Measurements from ENCODE around the gene NRXN2.

Gene NRXN2

GRCh38 chr11:64585150-64585549 is 137.8 kb downstream of the NRXN2 start:
- DNase-seq: no peak

- no peak for DNase-seq
These were observed 139.4 kb downstream of the NRXN2 start for GRCh38 chr11:64583296-64584262.

DNA sequence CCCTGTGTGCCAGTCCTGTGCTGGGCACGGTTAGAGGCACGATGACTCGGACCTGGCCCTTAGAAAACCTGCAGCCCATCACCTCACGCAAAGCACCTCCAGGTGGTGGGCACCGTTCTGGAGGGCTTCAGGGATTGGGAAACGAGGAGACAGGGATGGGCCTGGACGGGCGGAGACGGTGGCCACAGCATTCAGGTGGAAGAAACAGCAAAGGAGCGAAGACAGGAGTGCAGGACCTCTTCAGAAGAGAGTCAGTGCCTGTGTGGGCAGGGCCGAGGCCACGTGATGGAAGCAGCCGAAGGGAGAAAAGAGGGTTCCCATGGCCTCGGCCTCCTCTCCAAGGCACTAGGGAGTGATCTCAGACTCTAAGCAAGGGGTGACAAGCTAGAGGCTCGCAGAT is 140.1 kb downstream of the NRXN2 start:
- DNase-seq: no peak

DNA sequence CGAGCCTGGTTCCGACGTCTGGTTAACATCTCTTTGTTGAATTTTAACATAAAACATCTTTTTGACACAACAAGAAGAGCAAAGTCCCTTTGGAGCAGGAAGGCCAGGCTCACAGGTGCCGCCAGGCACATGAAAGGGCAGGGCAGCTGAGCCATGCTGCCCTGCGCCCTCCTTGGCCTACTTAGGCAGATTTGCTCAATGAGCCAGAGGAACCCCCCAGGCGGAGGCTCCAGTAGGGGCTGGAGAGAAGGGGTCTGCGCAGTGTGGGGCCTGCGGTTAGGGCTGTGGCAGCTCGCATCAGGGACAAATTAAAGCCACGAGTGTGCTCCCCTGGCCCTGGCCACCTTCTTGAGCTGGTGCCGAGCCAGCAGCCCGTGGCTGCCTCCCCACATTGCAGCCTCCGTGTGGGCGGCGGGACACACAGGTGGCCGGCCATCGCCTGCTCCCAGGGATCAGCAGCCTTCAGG is 141.9 kb downstream of the NRXN2 start:
- no peak for DNase-seq

DNA sequence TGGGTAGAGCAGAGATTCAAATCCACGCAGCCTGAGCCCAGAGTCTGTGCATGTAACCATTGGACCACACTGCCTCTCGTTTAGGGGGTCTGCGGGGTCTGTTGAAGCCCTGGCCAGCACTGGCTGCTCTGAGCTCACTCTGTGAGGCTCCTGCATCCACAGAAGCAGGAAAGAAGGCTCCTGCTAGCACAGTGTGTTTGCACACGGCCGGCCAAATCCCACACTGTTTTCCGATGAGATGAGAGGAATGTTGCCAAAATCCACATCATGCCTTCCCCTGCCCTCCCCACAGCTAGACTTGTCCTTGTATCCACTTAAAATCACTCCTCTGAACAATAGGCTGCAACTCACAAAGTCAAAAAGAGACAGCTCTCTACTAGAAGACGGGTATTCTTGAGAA is 142.6 kb downstream of the NRXN2 start:
- DNase-seq: no peak

GRCh38 chr11:64577202-64577601 is 145.8 kb downstream of the NRXN2 start:
- no peak for DNase-seq

DNA sequence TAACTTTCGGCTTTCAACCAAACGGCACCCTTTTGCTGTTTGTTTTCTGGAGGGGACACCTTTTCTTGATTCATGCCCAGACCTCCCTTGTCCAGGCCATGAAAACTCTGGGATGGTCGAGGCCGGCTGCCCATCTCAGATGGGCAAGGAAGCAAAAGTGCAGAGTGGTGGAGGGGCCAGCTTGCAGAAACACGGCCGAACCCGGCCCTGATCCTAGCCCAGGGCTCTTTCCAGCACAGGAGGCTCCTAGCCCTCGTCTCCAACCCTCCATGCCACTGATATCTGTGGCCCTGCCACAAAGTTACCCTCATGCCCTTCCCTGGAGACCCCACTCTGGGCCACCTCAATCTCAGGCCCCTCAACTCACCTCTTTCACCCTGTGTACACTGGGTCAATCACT is 150.9 kb downstream of the NRXN2 start:
- DNase-seq: no peak

- DNase-seq: peak; percentile 15
These were observed 151.4 kb downstream of the NRXN2 start for GRCh38 chr11:64571410-64572091.

DNA sequence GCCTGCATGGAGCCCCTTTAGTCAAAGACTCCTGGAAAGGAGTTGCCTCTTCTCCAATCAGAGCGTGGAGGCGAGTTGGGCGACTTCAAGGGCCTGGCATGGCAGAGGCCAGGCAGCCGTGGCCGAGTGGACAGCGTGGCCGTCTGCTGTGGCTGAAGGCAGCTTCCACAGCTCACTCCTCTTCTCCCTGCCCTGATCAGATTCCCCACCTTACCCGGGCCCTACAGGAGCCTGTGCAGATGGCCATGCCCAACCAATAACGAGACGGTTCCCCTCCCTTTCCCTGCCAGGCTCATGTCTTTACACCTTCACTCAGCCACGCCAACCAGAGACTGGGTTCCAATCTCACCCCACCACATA is 152.0 kb downstream of the NRXN2 start:
- no peak for DNase-seq

- no peak for DNase-seq
These were observed 152.7 kb downstream of the NRXN2 start for GRCh38 chr11:64570341-64570740.

DNA sequence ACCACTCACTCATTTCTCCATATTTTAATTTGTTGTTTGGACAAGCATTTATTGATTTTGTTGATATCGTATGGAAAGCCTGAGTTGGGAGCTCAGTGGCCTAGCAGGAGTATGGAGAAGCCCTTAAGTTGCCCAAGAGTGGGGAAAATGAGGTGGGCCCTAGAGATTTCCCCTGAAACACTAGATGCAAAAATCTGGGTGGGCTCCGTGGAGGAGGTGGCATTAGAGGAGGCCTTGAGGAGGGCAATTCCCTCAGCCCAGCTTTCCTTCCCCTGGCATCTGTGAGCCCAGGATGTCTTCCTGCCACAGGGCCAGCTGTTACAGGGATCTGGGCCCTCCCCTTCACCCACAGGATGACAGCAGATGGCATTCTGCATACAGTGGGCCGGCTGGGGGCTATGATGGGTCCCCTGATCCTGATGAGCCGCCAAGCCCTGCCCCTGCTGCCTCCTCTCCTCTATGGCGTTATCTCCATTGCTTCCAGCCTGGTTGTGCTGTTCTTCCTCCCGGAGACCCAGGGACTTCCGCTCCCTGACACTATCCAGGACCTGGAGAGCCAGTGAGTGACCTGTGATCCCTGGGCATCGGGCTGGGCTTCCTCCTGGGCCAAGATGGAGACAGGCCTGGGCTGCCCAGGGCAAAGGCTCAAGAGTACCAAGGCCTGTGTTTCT is 153.6 kb downstream of the NRXN2 start:
- DNase-seq: no peak

GRCh38 chr11:64568584-64569140 is 154.3 kb downstream of the NRXN2 start:
- no peak for DNase-seq

- DNase-seq: no peak
These were observed 154.9 kb downstream of the NRXN2 start for GRCh38 chr11:64568041-64568571.

GRCh38 chr11:64566915-64567891 is 155.8 kb downstream of the NRXN2 start:
- no peak for DNase-seq

DNA sequence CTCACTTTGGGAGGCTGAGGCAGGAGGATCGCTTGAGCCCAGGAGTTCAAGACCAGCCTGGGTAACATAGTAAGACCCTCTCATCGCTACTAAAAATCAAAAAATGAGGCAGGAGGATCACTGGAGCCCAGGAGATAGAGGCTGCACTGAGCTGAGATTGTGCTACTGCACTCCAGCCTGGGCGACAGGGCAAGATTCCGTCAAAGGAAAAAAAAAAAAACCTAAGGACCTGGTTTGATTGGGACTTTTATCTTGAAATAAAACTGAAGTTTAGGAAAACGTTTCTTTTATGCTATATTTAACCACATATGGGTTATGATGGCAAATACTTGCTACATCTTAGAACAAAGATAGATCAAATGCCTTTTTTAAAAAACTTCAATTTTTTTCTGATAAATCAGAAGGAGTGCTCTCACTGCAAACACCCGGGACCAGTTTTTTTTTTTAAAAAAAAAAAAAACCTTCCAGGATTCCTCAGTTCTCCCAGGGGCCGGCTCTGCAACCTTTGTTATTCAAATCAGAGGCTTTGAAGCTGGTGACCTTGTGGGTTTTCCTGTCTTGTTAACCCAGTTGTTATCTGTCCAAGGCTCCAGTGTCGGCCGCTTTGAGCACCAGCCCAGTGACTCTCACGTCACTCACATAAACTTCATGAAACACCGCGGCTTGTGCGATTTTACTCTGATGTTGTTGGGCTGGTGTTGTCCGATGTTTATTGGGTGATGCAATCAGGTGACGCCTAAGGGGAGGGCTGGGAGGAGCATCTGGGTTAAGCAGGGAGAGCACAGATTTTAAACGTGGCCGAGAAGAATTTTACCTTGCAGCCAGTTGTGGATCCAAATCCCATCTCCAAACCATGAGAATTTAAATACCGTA is 156.7 kb downstream of the NRXN2 start:
- DNase-seq: peak; percentile 79

GRCh38 chr11:64564947-64565889 is 157.8 kb downstream of the NRXN2 start:
- DNase-seq: no peak

DNA sequence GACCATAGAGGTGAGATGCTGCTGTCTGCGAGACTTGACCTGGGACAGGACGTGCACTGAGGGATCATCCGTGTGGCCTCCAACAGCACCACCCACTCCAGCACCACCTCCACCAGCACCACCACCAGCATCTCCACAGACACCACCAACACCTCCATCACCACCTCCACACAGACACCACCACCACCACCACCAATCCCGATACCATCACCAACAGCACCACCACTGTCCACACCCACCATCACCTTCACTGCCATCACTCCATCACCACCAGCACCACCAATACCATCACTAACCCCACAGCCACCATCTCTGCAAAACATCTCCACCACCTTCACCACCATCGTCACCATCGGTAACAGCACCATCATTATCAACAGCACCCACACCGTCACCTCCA is 158.6 kb downstream of the NRXN2 start:
- no peak for DNase-seq

DNA sequence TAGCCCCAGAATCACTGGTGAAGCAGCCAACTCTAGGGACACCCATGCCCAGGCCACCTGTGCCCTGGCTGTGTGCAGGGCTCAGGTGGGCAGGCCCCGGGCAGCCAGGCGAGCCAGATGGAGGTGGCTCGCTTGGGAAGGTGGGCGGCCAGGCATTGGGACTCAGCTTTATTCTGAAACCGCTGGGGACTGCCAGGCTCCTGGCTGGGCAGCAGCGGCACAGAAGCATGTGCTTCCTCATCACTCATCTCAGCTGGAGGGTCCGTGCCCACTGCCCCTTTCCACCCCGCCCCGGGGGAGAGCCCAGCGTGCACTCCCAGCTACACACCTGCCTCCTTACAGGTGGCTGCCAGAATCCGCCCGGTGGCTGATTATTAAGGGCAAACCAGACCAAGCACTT is 159.0 kb downstream of the NRXN2 start:
- no peak for DNase-seq

DNA sequence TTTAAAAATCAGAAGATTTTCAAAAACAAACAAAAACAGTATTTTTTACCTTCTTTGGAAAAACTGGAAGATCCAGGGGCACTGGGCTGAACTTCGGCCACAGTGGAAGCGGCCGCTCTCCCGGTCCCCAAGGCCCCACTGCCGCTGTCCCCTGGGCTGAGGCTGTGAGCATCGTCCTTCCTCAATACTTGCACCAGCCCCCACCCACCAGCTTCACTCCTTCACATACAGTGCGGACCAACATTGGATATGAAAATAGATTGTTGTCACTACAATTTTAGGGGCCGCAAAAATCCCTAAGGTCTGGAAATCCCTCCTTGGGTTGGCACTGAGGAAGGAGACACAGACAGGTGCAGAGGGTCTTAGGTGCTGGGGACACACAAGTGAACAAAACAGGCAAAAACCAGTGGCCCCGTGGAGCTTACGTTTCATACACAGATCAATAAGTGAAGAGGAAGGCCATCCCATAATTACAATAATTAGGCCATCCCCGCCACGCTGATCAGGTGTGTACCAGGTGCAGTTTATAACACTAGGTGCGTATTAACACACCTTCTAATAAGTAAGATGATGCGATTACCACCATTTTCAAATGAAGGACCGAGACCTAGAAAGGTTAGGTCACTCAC is 160.2 kb downstream of the NRXN2 start:
- DNase-seq: no peak

Data from fibroblast of skin of abdomen (primary cell).